GM18502 (cell line): ENCODE measurements around the gene ARCN1.
"Not testable (repeated sequence)": the region's sequence is repeated elsewhere in the genome, so short reads cannot be mapped to it uniquely, and the experiment has no call there.

Experiments used
- ATAC-seq: cut with Tn5 transposase; IDR thresholded peaks from one replicate; pipeline ENCODE4 v1.9.1; 2021; ENCODE audit warnings: mild to moderate bottlenecking; ENCODE audit not compliant: unreplicated experiment, poor library complexity

ARCN1 gene

DNA sequence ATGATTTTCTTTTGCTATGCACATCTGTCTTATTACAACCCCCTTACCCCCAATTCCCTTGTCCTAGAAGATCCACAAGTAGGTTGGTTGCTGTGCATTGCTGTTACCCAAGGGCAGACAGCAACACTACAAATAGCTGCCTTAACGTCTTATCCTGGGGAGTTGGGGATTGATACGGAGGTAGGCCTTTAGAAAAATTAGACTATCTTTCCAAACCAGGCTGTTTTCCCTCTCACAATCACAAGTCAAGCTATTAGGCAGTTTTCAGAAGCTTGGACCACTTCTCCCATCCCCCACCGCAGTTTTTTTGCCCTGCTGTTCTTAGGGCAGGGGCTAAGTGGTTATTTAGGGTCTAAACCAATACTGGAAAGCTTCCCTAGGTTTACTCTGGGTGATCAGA lies 32.4 kb downstream of the ARCN1 start:
- ATAC-seq, result no peak

DNA sequence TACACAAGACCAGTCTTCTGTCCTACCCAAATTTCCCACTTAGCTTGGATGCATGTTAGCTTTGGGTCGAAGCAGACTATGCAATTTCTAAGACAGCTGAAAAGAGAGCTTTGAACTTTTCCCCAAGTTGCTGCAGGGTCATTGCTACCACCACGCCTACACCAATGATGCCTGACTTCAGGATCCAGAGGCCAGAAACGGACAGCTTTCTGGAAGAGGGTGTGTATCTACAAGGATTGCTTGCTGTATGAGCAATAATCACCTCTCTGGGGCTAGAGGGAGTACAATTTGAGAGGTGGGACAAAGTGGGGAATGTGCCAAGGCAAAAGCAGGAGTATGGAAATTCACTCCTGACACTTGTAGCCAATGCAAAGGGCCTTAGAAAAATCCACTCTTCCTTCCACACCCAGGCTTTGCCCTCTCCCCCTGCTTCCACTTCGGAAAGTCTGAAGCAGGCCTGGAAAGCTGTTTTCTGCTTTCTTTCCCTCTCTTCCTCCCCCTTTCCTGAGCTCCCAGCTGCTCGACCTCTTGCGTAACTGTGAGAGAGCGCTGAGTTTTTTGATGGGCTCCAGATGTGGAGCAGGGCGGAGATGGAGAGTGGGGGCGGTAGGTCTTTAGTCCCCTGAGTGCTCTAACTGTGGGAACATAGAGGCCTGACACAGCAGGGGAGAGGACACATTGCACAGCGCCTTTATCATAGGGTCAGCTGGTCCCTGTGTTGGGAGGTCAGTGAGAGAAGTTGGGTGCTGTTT lies 33.1 kb downstream of the ARCN1 start:
- ATAC-seq, result no peak

DNA sequence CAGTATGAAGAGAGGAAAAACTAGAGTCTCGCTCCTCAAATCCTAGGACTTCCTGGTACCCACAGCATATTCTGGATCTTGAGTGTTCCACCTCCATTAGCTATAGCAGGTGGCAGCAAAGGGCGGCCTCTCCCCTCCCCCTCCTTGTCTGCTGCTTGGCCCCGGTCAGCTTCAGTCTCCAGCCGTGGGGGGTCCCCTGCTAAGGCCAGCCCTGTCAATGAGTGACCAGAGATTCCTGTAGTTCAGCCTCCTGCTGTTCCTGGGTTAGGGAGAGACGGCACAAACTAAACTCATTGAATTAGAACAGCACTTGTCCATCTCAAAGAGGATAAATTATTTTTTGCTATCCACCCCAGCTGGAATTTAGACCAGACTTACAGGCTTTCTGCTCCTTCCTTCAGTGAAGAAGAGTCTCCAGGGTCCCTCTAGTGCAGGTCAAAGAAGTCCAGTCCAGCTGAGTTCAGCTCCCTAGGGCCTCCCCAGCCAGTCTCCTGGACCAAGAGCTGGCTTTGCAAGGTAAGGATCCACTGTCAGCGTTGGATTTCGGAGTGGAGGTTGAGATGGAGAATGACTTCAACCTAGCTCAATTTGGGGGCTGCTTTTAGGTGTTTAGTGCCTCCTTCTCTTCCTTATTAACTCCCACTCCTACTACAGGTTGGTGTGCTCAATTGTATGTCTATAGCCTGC lies 34.1 kb downstream of the ARCN1 start:
- no peak for ATAC-seq

DNA sequence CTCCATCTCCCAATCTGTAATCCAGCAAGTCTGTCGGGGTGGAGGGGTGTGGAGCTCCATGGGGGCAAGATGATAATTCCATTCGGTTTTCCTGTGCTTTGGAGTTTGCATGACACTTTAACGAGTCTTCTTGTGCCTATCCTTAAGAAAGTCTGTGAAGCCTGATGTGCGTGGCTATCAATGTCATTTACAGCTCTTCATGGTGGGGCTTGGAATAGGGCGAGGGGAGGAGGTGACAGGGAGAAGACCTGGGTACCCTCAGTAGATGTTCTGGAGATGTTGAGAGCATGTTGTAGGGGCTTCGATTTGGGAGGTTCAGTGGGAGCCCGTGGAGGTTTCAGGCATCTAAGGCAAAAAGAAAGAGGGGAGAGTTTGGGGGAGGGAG lies 34.6 kb downstream of the ARCN1 start:
- ATAC-seq, result no peak

DNA sequence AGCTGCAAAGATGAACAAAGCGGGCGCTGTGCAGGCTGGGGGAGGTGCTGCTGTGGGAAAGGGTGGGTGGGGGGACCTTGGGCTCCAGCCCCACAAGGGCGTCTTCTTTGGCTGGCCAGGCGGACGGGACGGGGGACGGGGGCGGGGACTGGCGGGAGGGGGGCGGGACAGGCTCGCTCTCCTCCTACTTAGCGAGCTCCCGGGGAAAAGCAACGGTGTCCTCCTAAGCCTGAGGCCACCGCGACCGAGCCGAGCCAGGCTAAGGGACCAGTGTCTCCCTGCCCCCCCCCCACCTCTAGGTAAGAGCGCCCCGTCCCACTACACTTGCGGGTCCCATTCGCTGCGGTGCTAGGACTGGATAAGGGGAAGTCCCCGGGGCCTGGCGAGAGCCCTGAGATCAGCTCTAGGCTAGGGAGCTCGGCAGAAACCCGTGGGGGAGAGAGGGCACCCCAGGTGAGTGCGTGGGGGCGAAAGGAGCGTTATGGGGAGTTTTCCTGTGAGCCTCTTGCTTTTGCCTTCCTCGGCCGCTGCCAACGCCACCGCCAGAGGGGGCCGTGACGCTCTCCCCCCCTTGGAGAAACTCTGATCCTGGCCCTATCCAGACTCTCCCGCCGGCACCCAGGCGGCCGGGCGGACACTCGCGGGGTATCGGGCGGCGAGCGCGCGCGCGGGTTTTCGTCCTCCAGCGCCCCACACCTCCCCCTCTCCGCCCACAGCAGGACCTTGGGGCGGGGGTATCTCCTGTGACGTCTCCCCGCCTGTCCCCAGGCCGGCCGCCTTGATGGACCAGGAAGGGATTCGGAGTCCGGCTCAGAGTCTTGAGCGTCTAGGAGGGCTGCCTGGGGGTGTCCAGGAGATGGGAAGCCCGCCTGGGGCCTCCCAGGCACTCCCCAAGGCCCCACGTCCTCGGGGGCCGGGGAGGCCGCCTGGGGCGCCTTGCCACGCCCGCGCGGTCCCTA lies 35.5 kb downstream of the ARCN1 start, which contains the start of gene PHLDB1:
Gene PHLDB1 (plus strand): TSS at position 215 of the 959 bp plus-strand sequence. CDS start 6,222 bp downstream, outside the sequence.
- ATAC-seq, result no peak

DNA sequence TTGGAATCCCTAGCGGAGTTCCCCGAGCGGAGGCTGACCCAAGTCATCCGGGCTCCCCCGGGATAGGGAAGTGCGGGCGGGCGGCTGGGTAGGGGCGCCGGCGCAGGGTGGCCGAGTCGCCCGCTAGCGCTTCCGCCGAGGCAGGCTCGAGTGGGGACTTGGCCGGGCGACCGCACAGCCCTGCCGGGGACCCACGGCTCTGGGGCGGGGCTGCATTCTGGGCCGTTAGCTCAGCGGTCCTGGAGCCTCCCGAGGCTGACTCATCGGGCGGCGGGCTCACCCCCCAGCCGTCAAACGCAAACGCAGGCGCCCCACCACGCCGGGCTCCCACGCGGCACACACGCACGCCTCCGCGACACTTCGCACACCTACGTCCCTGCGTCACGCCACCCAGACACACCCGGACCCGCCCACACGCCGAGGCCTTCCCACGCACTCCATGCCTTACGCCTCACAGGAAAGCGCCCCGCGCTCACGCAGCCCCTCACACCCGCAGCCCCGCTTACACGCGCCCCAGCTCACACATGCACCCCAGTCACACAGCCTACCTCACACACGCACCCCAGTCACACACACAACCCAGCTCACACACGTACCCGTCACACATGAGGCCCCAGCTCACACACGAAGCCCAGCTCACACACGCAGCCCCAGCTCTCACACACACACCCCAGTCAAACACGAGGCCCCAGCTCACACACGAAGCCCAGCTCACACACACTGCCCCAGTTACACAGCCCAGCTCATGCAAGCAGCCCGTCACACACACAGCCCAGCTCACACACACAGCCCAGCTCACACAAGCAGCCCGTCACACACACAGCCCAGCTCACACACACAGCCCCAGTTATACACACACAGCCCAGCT lies 36.4 kb downstream of the ARCN1 start:
- ATAC-seq, result no peak

DNA sequence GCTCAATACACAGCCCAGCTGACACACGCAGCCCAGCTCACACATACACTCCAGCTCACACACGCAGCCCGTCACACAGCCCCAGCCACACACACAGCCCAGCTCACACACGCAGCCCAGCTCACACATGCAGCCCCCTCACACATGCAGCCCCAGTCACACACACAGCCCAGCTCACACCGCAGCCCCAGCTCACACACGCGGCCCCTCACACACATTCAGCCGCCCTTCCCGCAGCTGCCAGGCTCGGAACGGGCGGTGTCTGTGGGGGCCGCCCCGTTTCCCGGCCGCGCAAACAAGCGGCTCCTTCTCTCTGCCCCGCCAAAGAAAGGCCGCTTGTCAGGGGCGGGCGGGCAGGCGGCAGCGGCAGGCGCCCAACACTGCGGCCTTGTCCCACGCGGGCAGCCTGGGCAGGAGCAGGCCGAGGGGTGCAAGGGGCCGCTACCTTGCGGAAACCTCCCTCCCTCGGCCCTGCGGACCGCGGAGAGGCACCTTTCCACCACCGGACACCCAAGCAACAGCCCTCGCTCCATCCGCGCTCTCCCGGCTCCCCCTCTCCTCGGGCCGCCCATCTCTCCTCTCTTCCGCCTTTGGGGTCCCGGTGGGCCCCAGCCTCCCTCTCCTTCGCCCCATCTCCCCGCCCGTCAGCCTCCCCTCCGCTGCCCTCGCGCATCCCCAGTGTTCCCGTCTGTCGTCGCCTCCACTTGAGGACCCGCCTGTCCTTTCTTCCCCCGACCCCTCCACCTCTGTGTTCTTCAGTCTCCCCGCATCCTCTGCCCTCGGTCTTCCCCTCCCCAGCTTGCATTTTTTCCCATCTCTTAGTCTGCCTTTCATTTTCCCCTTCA lies 37.4 kb downstream of the ARCN1 start:
- ATAC-seq, result no peak

DNA sequence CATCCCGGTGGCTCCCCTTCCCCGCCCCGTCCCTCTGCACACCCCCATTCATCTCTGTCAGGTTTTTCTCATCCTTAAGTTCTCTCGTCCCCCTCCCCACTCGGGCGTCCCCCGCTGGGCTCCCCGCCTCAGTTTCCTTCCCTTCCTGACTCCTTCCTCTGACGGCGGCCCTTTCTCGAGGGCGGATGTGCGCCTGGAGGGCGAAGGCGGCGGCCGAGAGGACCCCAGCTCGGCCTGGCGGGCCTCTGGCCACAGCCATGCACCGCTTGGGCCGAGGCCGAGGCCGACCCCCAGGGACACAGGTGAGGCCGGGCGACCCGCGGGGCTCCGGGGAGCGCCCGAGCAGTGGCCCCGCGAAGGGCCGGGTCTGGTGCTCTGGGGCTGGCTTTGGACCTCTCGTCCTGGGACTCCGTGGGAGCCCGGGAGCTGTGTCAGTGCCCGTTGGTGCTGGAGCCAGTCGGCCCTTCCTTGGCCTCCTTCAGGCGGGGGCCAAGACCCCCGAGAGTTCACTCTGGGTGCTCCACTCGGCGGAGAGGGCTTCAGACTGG lies 38.1 kb downstream of the ARCN1 start:
- peak; percentile 7 for ATAC-seq

DNA sequence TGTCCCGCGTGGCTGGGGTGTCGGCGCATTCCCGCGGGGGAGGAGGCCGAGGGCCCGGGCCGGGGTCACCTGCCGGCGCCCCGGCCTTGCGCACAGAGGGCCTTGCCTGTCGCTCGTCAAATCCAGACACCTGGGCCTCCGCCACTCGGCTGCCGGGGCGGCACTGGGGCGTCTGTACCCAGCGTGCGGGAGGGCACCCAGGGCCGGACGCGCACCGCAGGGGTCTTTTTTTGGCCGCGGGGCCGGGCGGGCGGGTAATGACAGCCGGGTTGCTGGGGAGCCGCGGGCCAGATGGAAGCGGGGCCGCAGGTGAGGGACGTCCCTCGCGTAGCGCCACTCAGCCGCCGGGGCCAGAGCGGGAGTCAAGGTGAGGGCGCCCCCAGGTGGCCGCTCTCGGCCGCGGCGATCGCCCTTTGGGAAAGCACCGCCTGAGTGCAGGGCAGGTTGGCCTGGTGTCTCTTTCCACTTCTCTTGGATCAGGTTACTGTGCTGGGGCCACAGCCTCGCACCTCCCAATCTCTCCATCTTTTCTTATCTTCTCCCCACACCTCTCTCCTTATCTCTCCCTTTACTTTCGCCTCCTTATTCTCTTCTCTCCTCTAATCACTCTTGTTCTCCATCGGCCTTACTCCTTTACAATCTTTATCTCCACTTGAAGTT lies 38.7 kb downstream of the ARCN1 start:
- peak; percentile 43 for ATAC-seq

DNA sequence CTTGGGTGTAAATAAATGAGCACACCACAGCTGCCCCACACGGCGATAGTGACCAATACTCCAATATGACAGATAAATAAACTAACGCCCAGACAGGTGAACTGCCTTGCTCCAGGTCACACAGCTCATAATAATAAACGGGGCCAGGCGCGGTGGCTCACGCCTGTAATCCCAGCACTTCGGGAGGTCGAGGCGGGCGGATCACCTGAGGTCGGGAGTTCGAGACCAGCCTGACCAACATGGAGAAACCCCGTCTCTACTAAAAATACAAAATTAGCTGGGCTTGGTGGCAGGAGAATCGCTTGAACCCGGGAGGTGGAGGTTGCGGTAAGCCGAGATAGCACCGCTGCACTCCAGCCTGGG lies 39.2 kb downstream of the ARCN1 start:
- not testable (repeated sequence) for ATAC-seq

DNA sequence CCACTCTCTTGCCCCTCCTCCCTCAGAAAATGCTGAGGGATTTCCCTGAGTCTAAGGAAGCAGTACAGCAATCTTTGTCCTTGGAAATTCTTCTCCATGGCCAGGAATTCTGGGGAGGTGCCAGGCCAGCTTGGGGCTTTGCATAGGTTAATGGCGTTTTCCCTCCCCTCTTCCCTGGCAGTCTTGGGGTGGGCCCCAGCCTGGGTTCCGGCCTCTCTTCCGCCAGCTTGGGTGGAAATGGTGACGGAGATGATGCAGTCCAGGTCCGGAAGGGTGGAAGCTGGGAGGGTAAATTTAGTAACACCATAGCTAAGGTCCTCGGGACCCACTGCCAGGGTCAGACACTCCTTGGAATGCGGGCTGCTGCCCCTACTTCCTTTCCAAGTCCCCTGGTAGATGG lies 40.2 kb downstream of the ARCN1 start:
- no peak for ATAC-seq

DNA sequence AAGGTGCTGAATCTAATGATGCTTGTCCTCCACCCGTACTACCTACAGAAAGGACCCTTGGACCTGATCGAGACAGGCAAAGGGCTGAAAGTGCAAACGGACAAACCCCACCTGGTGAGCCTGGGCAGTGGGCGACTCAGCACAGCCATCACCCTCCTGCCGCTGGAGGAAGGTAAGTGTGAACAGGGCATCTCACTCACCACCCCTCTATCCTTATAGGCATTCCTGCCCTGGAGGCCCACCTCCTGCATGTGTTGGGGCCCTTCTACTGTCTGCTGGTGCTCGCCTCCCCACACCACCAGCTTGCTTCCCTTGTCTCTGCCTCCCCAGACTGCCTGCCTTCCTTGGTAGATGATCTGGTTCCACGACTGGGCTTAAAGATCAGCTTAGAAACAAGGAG lies 42.3 kb downstream of the ARCN1 start:
- ATAC-seq, result no peak

DNA sequence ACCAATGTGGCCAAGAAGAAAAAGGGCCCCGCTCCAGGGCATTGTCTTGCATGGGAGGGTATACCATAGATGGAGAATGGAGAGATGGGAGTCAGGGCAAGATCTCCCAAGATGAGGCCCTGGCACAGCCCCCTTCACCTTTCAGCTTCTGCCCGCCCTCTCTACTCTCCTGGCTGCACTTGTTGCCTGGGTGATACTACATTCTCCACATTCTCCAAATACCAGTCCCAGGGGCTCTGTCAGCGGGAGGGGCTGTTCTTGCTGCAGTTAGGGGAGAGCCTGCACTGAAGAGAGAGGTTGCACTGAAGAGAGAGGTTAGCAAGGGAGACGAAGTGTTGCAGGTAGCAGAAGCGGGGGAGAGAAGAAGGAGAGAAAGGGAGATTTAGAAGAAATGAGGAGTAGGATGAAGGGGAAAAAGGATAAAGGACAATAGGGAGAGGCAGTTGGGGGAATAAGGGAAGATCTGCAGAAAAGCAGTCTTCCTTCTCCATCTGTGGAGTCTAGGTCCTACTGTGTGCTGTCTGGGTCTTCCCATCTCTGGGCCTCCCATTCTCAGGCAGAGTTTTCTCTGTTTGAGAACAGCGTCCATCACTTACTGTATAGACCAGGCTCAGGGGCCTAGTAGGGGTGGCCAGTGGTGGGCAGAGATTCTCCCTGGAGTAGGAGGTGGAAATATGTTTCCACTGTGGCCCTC lies 43.2 kb downstream of the ARCN1 start:
- no peak for ATAC-seq

DNA sequence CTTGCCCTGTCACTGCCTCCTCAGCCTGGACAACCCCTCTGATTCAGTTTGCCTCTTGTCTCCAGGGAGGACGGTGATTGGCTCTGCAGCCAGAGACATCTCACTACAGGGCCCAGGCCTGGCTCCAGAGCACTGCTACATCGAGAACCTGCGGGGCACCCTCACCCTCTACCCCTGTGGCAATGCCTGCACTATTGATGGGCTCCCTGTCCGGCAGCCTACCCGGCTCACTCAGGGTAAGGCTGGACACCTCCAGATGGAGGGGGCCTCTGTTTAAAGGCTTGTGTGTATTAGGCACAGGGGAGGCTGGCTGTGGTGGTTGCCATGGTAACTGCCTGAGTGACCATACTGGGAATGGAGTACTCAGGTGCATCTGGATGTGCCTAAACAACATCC lies 43.8 kb downstream of the ARCN1 start:
- no peak for ATAC-seq

DNA sequence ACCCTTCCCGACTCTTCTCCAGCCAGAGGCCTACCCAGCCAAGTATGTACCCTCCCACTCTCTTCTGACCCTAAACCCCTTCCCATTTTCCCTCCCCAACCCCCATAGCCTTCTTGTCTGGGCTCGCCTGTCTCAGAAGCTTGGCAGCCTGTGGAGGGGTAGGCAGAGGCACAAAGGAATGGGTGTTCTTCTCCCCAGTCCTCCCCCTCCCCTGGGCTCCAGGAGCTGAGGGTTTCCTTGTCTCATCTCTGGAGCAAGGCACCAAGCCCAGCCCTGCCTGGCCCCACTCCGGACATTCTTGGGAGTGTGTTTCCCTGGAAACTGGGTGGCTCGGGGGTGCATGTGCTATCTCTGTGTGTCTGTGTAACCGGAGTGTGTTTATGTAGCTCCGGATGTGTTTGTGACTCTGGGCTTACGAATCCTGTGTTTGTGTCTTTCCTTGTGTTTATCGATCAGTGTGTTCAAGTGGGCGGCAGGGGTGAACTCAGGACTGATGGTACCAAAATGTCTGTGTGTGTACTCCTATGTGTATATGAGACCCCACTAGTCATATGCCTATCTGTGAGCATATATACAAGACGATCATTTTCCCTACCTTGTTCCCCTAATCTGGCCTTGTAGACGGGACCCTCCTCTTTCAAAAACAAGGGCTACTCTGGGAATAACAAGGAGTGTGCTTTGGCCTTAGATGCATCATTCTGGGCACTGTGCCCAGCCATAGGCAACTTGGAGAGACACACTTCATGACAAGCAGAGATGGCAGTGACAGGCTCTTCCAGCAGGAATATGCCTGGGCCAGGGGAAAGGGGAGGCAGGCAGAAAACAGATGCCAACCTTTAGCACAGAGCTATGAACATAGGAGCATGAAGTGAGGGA lies 46.1 kb downstream of the ARCN1 start:
- no peak for ATAC-seq

DNA sequence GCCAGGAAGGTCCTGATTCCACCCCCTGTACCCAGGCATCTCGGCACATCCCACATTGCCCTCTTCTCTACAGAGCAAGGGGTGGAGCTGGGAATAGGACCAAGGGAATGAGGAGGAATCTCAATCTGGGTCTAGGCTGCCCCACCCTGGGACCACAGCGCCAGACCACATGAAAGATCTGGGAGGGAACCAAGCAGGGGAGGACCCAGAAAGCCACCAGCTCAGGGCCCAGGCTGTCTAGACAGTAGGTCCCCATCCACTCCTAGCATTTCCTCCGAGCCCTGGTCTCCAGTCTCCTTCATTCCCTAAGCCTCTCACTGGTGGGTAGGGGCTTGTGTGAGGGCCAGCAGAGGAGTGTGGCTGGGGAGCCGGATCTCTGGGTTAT lies 46.8 kb downstream of the ARCN1 start:
- no peak for ATAC-seq
